ENCODE measurements around the gene SLC38A4.

DNA sequence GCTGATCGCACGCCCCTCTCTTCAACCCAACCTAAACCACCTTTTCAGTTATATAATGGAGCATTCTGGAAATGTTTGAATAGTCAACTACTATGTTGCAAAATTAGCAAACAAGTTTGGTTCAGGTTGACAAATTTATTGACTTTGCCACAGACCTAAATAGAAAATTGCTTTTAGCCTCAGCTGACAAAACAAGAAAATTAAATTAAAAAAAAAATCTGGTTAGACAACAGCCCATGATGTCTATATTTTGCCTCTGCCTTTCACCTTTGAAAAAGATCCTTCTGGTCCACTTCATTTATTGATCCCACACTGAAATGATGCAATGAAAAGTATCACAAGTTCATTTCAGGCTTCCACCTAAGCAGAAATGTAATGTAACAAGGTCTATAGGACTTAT lies 17.5 kb downstream of the SLC38A4 start:
- no peak for TF ChIP-seq POLR2A (IDR thresholded peaks at IDR 0.05)
- TF ChIP-seq, protein P1, sequence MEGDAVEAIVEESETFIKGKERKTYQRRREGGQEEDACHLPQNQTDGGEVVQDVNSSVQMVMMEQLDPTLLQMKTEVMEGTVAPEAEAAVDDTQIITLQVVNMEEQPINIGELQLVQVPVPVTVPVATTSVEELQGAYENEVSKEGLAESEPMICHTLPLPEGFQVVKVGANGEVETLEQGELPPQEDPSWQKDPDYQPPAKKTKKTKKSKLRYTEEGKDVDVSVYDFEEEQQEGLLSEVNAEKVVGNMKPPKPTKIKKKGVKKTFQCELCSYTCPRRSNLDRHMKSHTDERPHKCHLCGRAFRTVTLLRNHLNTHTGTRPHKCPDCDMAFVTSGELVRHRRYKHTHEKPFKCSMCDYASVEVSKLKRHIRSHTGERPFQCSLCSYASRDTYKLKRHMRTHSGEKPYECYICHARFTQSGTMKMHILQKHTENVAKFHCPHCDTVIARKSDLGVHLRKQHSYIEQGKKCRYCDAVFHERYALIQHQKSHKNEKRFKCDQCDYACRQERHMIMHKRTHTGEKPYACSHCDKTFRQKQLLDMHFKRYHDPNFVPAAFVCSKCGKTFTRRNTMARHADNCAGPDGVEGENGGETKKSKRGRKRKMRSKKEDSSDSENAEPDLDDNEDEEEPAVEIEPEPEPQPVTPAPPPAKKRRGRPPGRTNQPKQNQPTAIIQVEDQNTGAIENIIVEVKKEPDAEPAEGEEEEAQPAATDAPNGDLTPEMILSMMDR (IDR thresholded peaks at IDR 0.05), result no peak
- no peak for TF ChIP-seq EP300 (IDR thresholded peaks at IDR 0.05)
